8988T (cell line): ENCODE data around the gene SLCO1B3.
"Not testable (repeated sequence)": the region's sequence is repeated elsewhere in the genome, so short reads cannot be mapped to it uniquely, and the experiment has no call there.

Experiments used
- DNase-seq: peaks from one replicate; pipeline ENCODE4 v3.0.0; 2011

Gene SLCO1B3, protein sequence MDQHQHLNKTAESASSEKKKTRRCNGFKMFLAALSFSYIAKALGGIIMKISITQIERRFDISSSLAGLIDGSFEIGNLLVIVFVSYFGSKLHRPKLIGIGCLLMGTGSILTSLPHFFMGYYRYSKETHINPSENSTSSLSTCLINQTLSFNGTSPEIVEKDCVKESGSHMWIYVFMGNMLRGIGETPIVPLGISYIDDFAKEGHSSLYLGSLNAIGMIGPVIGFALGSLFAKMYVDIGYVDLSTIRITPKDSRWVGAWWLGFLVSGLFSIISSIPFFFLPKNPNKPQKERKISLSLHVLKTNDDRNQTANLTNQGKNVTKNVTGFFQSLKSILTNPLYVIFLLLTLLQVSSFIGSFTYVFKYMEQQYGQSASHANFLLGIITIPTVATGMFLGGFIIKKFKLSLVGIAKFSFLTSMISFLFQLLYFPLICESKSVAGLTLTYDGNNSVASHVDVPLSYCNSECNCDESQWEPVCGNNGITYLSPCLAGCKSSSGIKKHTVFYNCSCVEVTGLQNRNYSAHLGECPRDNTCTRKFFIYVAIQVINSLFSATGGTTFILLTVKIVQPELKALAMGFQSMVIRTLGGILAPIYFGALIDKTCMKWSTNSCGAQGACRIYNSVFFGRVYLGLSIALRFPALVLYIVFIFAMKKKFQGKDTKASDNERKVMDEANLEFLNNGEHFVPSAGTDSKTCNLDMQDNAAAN

DNA sequence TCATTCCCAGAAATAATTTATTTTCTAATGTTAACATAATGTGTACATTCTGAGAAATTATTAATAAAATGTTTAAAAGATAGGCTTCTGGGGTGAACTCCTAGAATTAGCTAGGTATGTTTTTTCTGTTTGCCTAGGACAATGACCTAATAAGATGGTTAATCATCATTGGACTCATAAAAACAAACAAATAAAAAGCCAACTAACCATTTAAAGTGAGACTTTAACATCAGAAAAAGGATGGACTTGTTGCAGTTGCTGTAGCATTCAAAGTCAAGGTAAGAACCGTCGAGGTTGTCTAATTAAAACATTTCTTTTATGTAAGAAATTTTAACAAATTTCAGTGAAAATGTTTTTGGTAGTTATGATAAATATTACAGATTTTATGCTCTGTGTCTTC is at the start of gene SLCO1B3:
SLCO1B3 (plus strand) TSS at position 219 of the 400 bp plus-strand sequence. CDS start 5,034 bp downstream, outside the sequence.
- no peak for DNase-seq

DNA sequence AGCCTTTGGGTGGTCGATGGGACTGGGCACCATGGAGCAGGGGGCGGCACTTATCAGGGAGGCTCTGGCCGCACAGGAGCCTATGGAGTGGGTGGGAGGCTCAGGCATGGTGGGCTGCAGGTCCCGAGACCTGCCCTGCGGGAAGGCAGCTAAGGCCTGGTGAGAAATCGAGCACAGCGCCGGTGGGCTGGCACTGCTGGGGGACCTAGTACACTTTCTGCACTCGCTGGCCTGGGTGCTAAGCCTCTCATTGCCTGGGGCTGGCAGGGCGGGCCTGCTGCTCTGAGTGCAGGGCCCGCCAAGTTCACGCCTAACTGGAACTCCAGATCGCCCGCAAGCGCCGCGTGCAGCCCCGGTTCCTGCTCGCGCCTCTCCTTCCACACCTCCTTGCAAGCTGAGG is 33.1 kb upstream of the SLCO1B3 start:
- no peak for DNase-seq

DNA sequence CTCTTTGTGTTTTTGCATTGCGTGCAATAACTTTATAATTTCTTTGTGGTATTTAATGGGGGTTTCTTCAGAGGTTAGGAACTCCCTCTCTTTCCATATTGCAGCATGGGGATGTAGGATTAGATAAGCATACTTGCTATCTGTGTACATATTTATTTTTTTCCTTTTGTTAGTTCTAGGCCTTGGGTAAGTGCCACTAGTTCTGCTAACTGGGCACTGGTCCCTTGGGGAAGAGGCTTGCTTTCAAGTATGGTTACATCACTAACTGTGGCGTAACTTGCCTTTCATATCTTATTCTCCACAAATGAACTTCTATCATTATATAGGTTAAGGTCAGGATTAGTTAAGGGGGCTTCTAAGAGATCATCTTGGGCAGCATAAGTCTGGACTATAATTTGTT is 31.5 kb upstream of the SLCO1B3 start:
- no peak for DNase-seq

DNA sequence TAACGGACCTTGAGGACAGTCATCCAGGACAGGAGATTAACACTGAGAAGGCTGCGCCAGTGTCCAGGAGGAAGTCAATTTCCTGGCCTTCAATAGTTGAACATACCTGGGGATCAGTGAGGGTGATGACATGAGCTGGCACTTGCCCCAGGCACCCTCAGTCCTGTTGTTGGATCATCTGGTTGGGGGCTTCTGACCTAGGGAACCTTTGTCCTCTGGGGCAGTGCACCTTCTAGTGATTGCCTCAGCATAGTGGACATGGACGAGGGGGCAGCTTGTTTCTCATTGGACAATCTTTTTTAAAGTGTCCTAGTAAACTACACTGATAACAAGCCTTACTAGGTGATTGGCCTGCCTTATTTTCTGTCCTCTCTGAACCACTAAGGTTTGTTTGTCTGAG is 30.5 kb upstream of the SLCO1B3 start:
- not testable (repeated sequence) for DNase-seq

DNA sequence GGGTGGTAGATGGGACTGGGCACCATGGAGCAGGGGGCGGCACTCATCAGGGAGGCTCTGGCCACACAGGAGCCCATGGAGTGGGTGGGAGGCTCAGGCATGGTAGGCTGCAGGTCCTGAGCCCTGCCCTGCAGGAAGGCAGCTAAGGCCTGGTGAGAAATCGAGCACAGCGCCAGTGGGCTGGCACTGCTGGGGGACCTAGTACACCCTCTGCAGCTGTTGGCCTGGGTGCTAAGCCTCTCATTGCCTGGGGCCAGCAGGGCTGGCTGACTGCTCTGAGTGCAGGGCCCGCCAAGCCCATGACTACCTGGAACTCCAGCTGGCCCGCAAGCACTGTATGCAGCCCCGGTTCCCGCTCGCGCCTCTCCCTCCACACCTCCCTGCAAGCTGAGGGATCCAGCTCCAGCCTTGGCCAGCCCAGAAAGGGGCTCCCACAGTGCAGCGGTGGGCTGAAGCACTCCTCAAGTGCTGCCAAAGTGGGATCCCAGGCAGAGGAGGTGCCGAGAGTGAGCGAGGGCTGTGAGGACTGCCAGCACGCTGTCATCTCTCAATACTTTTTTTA is 26.6 kb upstream of the SLCO1B3 start:
- DNase-seq, result not testable (repeated sequence)

DNA sequence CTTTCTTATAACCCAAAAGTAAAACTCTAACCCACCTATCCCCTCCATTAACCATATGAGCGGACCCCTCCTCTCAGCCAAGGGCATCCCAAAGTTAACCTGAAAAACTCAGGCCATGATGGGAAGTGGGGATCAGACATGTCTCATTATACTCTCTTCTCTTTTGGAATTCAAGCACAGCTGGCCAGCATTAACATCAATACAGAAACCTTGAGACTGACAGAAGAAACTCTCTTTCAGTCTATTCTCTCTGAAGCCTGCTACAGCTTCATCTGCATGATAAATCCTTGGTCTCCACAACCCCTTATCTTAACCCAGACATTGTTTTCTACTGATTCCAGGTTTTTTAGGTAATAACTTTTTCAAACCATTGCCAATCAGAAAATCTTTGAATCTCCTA is 17.5 kb upstream of the SLCO1B3 start:
- no peak for DNase-seq

DNA sequence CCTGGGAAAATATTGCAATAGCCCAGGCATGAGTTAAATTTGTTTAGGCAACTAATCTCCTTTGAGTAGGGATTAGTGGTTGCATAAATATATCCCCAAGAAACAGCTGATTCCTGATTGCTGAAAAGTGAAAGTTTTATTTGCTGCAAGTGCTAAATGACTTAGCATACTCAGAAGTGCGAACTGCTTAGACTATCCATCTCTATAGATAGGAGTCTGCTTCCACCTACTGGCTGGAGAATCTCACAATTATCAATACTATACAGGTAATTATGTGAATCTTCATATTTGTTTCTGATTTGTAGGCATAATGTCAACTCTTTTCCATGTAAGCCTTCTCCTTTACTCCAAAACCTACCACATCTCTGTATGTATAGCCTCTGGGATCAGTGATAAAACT is 12.0 kb upstream of the SLCO1B3 start:
- DNase-seq, result no peak

DNA sequence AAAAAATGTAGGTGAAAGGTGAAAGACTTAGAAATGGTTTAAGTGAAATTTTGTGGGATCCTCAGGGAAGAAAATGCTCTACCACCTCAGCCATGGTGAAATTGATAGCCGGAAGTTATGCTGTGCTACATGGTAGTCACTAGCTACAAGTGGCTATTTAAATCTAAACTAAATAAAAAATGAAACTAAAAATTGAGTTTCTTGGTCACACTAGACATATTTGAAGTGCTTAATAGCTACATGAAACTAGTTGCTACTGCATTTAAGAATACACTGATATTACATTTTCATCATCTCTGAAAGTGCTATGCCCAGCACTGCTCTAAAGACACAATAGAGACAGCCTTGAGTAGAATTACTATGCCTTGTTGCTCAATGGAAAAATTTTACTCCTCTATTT is 10.3 kb upstream of the SLCO1B3 start:
- no peak for DNase-seq

DNA sequence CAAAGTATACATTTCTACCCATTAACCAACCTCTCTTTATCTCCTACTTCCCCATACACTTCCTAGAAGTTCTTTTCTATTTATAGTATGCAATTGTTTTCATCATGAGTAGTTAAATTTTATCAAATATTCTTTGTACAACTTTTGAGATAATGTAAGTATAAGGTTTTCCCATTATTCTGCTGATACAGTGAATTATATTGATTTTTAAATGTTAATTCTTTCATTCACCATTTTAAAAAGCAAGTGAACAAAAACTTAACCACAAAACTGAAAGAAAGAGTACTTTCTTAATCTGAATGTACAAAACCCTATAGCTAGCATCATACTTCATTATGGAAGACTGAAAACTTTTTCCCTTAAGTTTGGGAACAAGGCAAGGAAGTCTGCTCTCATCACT is 9.5 kb upstream of the SLCO1B3 start:
- DNase-seq, result no peak

DNA sequence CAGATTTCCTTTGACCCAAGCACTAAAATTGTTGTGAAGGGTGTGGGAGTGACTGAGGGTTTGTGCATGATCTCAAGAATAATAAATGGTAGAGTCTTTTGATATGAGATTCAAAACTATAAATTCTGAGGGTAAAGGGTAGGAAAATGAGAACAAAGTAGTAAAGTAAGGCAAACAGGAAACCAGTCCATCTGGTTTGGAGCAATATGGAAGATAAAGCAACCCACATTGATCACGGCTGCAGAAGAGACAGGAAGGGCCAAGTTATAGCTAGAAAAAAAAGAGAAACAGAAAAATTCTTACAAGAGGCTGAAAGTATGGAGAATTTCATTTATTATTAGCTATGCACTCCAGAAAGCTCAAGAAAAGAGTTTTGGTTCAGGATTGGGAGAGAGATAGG is 4.6 kb upstream of the SLCO1B3 start:
- DNase-seq, result no peak

DNA sequence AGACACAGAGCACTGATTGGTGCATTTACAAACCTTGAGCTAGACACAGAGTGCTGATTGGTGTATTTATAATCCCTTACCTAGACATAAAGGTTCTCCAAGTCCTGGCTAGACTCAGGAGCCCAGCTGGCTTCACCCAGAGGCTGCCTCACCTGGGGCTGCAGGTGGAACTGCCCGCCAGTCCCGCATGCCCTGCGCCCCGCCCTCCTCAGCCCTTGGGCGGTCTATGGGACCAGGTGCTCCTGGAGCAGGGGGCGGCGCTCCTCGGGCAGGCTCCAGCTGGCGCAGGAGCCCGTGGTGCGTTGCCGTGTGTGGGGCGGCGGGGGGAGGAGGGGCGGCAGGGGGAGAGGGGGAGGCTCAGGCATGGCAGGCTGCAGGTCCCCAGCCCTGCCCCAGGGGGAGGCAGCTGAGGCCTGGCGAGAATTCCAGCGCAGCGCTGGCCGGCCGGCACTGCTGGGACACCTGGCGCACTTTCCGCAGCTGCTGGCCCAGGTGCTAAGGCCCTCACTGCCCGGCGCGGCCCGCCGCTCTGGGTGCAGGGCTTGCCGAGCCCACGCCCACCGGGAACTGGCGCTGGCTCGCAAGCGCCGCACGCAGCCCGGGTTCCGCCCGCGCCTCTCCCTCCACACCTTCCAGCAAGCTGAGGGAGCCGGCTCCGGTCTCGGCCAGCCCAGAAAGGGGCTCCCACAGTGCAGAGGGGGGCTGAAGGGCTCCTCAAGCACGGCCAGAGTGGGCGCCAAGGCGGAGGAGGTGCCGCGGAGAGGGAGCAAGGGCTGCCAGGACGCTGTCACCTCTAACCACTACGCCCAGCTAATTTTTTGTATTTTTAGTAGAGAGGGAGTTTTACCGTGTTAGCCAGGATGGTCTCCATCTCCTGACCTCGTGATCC is 3.1 kb upstream of the SLCO1B3 start:
- DNase-seq, result no peak

DNA sequence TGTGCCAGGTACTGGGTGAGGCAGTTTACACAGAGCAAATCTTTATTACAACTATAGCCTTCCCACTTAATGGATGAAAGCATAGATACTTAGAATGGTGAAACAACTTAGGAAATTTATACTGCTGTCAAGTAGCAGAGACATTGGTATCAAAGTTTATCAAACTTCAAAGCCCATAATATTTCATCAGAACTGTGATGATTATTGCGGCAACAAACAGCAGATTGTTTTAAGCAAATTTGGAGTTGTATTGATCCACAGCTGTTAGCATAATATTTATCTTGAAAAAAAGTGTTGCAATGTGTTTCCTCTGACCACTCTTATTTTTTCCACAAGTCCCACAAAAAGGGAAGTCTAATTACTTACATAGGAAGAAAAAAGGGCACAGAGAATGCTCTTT is 2.0 kb upstream of the SLCO1B3 start:
- no peak for DNase-seq

DNA sequence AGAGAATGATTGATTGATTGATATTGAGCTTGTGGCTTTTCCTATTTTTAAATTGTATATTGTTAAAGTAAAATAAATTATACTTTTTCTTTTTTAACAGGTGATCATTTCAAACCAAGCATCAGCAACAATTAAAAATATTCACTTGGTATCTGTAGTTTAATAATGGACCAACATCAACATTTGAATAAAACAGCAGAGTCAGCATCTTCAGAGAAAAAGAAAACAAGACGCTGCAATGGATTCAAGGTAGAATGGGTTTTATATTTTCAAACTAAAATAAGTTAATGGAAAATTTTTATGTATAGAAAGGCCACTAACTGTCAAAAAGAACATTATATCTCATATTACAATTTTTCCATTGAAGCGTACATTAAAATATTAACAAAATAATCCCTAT is 5.1 kb downstream of the SLCO1B3 start:
- DNase-seq, result no peak

DNA sequence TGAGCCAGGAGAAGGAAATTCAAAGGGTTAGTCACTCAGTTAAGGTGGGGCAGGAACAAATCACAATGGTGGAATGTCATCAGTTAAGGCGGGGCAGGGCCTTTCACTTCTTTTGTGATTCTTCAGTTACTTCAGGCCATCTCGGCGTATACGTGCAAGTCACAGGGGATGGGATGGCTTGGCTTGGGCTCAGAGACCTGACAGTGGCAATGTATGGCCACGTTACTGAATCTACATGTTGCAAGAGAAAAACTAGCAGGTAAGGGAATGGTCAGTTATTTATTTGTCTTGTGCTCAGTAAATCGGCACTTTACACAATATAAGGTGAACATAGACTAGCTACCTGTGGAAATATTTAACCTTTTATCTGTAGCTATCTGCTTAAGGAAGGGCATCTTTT is 11.9 kb downstream of the SLCO1B3 start:
- DNase-seq, result no peak

DNA sequence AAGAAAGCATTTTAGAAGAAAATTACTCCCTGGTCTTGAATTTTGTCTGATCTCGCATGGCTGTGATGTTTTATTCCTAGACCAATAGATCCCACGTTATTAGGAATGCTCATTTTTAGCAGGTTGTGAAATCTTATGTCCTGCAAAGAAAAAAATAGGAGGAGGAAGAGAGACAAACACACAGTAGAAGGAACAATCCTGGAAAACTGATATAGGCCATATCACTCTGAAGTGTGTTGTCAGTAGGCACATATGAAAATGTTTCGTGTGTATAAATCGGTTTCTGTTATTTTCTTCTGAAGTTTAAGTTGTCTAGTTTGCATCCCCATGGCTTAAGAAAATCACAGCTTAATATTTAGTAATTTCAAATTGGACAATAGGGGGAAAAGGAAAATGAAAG is 12.4 kb downstream of the SLCO1B3 start:
- no peak for DNase-seq

DNA sequence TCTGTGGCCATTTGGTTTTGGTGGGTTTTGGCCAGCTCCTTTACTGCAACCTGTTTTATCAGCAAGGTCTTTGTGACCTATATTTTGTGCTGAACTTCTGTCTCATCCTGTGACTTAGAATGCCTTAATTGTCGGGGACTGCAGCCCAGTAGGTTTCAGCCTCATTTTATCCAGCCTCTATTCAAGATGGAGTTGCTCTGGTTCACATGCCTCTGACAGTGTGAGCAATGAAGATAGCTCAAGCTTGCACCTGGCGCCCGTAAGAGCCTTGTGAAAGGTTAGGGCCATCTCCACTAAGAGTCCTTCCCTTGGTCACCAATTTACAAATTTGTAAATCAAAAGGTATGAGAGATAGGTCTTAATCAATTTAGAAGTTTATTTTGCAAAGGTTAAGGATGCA is 19.4 kb downstream of the SLCO1B3 start:
- no peak for DNase-seq

DNA sequence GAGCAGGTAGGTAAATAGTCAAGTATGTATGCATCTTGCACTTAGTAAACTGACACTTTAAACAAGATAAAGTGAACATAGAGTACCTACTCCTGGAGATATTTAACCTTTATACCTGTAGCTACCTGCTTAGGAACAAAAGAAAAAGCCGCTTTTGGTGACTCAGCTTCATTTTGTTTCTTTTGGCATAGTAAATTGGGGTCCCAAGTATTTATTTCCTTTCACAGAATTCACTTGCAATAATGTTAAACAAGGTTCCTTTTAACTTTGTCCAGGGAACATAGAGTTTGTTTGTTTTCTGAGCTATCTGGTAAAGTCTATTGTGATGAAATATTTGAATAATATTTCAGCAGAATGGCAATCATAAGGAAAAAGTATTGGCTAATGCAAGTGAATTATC is 20.0 kb downstream of the SLCO1B3 start:
- no peak for DNase-seq

DNA sequence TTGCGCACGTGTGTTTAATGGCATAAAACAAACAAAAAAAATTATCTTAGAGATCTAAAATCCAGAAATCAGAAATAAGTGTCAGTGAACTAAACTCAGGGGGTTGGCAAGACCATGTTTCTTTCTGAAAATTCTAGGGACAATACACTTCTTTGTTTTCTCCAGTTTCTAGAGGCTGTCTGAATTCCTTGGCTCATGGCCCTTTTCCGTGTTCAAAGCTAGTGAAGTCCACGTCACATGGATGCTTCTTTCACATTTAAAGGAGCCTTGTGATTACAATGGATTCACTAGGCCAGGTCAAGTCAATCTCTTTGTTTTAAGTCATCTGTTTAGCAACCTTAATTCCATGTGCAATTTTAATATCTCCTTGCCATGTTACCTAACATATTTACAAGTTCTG is 22.4 kb downstream of the SLCO1B3 start:
- DNase-seq, result no peak

DNA sequence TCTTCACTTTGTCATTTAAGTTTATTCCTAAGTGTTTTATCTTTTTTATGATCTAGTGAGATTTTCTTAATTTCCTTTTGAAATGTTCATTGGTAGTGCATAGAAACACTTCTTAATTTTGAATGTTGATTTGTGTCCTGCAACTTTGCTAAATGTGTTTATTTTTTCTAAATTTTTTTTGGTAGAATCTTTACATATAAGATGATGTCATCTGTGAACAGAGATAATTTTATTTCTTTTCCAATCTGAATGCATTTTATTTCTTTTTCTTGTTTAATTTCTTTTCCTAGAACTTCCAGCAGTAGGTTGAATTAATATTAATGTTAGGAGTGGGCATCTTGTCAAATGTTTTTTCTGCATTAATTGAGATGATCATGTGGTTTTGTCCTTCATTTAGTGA is 42.1 kb downstream of the SLCO1B3 start:
- no peak for DNase-seq

DNA sequence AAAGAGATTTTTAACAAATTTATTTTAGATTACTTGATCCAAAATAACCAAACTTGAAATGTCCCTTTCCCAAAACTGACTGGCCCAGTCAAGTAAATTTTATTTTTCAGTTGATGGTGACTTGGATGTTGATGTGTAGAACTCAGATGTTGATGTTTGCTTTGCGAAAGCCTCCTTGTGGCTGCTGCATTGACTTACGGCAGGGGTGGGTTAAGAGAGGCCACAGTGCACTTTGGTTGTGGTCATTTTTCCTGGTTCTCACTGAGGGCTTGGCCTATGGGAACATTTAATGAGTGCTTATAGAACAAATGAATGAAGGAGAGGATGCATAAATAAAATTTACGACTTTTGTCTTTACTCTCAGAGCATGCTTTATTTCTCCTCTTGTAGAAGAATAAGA is 52.6 kb downstream of the SLCO1B3 start:
- no peak for DNase-seq

DNA sequence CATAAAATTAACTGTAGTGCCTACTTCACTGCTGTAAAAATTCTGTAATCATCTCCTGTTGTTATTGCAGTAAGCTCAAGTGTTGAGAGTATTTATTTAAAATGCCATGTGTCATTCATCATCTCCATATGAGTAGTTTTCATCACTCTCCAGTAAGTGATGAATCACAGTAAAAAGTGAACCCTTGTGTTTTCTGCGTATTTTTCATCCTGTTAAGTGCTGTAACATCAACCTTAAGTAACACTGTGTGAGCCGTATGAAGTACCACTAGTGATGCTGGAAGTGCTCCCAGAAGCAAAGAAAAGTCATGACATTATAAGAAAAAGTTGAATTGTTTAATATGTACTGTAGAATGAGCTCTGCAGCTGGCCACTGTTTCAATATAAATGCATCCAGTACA is 55.4 kb downstream of the SLCO1B3 start:
- DNase-seq, result no peak

DNA sequence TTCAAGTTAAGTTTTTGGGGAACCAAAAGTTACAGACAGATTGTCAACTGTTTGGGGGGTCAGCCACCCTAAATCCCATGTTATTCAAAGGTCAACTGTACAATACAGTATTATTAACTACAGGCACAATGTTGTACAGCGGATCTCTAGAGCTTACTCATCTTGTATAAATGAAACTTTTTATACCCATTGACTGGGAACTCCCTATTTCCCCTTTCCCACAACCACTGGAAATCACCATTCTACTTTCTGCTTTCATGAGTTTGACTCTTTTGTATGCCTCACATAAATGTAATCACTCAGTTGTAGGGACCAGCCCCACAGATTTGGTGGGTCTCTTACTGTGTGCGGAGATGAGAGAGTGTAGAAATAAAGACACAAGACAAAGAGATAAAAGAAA is 57.8 kb downstream of the SLCO1B3 start:
- DNase-seq, result no peak

DNA sequence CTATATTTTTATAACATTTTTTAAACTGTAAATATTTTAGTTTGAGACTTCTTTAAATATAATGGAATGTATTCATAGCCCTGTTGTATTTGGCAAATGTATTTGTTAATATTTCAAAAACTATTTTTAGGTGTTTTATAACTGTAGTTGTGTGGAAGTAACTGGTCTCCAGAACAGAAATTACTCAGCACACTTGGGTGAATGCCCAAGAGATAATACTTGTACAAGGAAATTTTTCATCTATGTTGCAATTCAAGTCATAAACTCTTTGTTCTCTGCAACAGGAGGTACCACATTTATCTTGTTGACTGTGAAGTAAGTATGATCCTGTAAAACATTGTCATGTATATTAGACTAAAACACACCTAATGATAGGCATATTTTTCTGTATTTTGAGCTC is 72.8 kb downstream of the SLCO1B3 start:
- no peak for DNase-seq
